Left lung (tissue), 10 donors: ENCODE results near the gene ALPI. TPM values are rescaled to one million over a fixed set of nuclear protein-coding genes. Genes with fewer than 3 reads are reported as not detected.

ENCODE experiments used
- ATAC-seq: fragments of 200-7000 bp; cut with Tn5 transposase; one replicate; pipeline ENCODE4 v1.9.1; 2020; ENCODE audit warnings: moderate library complexity
- DNase-seq, 4 donors: peaks; one replicate each; pipeline ENCODE4 v3.0.0-alpha.2; 2013 to 2020
- H3K27ac ChIP-seq, 2 donors: fragments of 200-600 bp; sonication (generic) in 1 of 2; one replicate each; pipeline versions ENCODE4 v1.5.0 to v1.8.0; 2020 to 2021
- H3K27me3 ChIP-seq, 2 donors: fragments of 200-600 bp; sonication (generic) in 1 of 2; one replicate each; pipeline versions ENCODE4 v1.5.0 to v1.8.0; 2020 to 2021
- H3K36me3 ChIP-seq, 2 donors: fragments of 200-600 bp; sonication (generic) in 1 of 2; one replicate each; pipeline versions ENCODE4 v1.5.0 to v1.8.0; 2020 to 2021
- H3K4me1 ChIP-seq, 2 donors: fragments of 200-600 bp; one replicate each; pipeline ENCODE4 v1.8.0; 2021
- H3K4me3 ChIP-seq, 2 donors: fragments of 200-600 bp; sonication (generic) in 1 of 2; one replicate each; pipeline versions ENCODE4 v1.5.0 to v1.8.0; 2020 to 2021; ENCODE audit warnings: mild to moderate bottlenecking in 1 of 2
- H3K9me3 ChIP-seq, 2 donors: fragments of 200-600 bp; sonication (generic) in 1 of 2; one replicate each; pipeline versions ENCODE4 v1.5.0 to v1.8.0; 2020 to 2021
- intact Hi-C, 2 donors: fragments of 100-400 bp; cut with DNase I; formaldehyde crosslinking; loops; one replicate each; pipeline versions ENCODE4 v1.11.2 to v1.14.2; 2022
- polyA plus RNA-seq, 6 donors: library from polyadenylated mRNA; unstranded; fragments of 120-200 nt; gene quantifications; one replicate each; pipeline ENCODE4 v1.2.1, GENCODE V29; 2013; ENCODE audit not compliant: insufficient read length in 6 of 6
- total RNA-seq, 2 donors: library from RNA; stranded (reverse); fragmentation: NEBNext Ultra II Directional; extraction: Animal tissue kit (Norgen Biotek cat#: 25700); gene quantifications; one replicate each; pipeline ENCODE4 v1.2.1, GENCODE V29; 2021
- TF ChIP-seq, protein P1 (sequence below), 2 donors: fragments of 200-600 bp; sonication (generic) in 1 of 2; IDR thresholded peaks; one replicate each; pipeline versions ENCODE4 v1.5.0 to v1.8.0; 2021; ENCODE audit warnings: antibody characterized with exemption in 2 of 2
- donor health status: DM: no; HTN: yes; CAD: no.
- donor health status: DM: no; HTN: no; CAD: no.

ALPI gene
- total and polyA plus RNA-seq, 8 donors, result not detected

DNA sequence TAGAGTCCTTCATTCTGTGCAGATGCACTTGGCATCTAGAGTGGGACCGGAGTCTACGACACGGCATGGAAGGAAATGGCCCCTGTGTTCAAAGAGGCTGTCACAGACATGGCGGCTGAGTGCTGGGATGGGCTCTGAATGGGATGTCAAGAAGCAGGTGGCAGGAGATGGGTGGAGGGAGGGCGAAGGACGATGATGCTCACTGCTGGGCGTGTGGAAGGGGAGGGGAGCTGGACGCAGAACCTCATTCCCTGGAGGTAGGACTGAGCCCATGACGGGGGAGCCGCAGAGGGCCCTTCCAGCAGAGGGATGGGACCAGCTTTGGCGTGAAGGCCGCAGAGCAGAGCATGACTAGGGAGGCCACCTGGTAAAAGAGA lies 18.8 kb upstream of the ALPI start:
- Histone ChIP-seq H3K9me3 (no peaks in the 10 kb centered on the region), H3K27me3 (peaks cover 0 to 7% of the 10 kb centered on the region in 2 donors), H3K4me1 (peaks cover 0 to 4% of the 10 kb centered on the region in 2 donors), H3K36me3 (no peaks in the 10 kb centered on the region), H3K4me3 (no peak overlapping the region), H3K27ac (no peak overlapping the region)
- intact Hi-C loops, result loop anchor here in 1 of 2 donors (10.0 kb wide), 1 partner anchor 522 kb away; no protein-coding TSS in a partner anchor
- TF ChIP-seq, protein P1, sequence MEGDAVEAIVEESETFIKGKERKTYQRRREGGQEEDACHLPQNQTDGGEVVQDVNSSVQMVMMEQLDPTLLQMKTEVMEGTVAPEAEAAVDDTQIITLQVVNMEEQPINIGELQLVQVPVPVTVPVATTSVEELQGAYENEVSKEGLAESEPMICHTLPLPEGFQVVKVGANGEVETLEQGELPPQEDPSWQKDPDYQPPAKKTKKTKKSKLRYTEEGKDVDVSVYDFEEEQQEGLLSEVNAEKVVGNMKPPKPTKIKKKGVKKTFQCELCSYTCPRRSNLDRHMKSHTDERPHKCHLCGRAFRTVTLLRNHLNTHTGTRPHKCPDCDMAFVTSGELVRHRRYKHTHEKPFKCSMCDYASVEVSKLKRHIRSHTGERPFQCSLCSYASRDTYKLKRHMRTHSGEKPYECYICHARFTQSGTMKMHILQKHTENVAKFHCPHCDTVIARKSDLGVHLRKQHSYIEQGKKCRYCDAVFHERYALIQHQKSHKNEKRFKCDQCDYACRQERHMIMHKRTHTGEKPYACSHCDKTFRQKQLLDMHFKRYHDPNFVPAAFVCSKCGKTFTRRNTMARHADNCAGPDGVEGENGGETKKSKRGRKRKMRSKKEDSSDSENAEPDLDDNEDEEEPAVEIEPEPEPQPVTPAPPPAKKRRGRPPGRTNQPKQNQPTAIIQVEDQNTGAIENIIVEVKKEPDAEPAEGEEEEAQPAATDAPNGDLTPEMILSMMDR (IDR thresholded peaks at IDR 0.05), result no peak
- no peak for ATAC-seq
- peak in 1 of 4 donors; percentile 33 for DNase-seq

DNA sequence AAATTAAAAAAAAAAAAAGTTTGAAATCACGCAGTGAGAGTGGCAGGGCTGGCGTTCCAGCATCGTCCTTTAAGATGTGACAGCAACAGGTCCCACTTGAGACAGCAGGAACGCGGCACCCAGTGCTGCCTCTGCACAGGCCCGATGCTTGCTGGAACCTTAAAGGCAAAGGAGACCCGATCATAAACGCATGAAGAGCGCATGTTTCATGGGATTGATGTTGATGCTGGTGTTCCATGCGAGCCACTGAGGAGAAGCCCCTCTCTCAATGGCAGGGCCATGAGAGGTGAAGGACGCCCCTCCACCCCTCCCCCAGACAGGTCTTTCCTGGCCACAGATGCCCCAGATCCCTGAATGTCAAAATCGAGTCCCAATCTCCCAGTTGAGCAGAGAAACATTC lies 17.9 kb upstream of the ALPI start:
- ATAC-seq (no peak), DNase-seq (peak in 1 of 4 donors; percentile 42)
- Histone ChIP-seq H3K36me3 (no peaks in the 10 kb centered on the region), H3K27ac (no peak overlapping the region), H3K9me3 (no peaks in the 10 kb centered on the region), H3K27me3 (peaks cover 0 to 7% of the 10 kb centered on the region in 2 donors), H3K4me1 (peaks cover 0 to 4% of the 10 kb centered on the region in 2 donors), H3K4me3 (no peak overlapping the region)
- intact Hi-C loops, result loop anchor here in 1 of 2 donors (10.0 kb wide), 1 partner anchor 523 kb away; no protein-coding TSS in a partner anchor
- TF ChIP-seq, protein P1 (IDR thresholded peaks at IDR 0.05), result no peak

DNA sequence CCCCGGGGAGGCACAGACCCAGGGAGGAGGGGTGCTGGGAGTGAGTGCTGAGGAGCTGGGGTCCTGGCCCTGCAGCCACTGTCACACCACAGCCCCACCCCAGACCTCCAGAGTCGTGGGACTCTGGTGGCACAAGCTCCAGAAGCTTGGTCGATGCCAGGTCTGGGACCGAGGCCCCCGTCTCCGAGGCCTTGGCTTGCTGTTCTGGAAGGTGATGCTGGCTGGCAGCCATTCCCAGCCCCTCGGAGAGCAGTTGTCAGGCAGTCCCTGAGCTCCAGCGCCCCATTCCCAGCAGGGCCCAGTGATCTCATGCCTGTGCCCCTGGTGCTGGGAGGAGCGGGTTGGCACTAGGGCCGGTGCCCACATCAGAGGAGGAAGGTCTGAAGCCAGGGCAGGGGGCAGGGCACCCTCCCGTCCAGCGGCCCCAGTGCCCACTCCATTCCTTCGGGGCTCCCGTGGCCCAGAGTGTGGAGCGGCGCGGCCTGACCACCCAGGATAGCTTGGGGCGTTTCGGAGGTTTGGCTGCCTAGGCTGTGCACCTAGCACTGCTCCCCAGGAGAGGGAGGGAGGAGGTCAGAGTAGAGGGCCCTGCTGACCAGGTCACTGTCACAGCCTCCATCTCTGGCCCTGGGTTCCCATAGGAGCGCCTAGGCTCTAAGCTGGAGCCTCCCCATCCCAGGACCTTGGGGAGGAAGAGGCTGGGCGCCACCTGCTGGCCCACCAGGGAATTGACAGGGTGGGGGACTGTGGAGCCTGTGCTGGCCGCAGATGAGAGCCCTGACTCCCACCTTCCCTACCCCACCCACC lies 16.8 kb upstream of the ALPI start:
- no peak overlapping the region for H3K4me3 ChIP-seq
- TF ChIP-seq, protein P1 (IDR thresholded peaks at IDR 0.05), result peak; percentile 46 to 74
- H3K9me3 ChIP-seq, result no peaks in the 10 kb centered on the region
- H3K27me3 ChIP-seq, result peaks cover 0 to 10% of the 10 kb centered on the region in 2 donors
- intact Hi-C loops, result loop anchor here in 1 of 2 donors (10.0 kb wide), 1 partner anchor 524 kb away; no protein-coding TSS in a partner anchor
- no peak overlapping the region for H3K27ac ChIP-seq
- H3K4me1 ChIP-seq, result peaks cover 0 to 4% of the 10 kb centered on the region in 2 donors
- ATAC-seq (peak; percentile 79), DNase-seq (peak in 2 of 4 donors; percentile 19 to 56)
- H3K36me3 ChIP-seq, result no peaks in the 10 kb centered on the region

DNA sequence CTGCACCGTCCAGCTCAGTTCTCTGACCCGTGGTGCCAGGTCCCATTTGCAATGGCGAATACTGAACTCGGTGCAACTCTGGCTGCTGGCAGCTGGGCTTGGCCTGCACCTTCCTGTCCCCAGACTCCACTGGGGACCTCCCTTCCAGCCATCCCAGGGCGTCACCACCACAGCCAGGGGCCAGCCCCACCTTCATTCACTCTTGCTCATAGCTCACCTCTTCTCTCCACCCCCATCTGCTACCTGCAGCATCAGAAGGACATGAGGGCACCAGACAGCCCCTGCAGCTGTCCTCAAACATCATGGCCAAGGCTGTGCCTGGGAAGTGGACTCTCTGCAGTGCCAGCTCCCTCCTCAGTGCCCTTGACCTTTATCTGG lies 16.2 kb upstream of the ALPI start:
- TF ChIP-seq, protein P1 (IDR thresholded peaks at IDR 0.05), result peak; percentile 19 to 66
- Histone ChIP-seq H3K36me3 (no peaks in the 10 kb centered on the region), H3K4me1 (peaks cover 0 to 4% of the 10 kb centered on the region in 2 donors), H3K4me3 (no peak overlapping the region), H3K27ac (no peak overlapping the region), H3K27me3 (peaks cover 0 to 16% of the 10 kb centered on the region in 2 donors), H3K9me3 (no peaks in the 10 kb centered on the region)
- DNase-seq (peak in 1 of 4 donors; percentile 43), ATAC-seq (no peak)
- intact Hi-C loops, result loop anchor here in 1 of 2 donors (10.0 kb wide), 1 partner anchor 525 kb away; no protein-coding TSS in a partner anchor
